Measurements from ENCODE around the gene SCAPER. TPM values are rescaled to one million over a fixed set of nuclear protein-coding genes. Genes with fewer than 3 reads are reported as not detected.

SCAPER gene
- total and polyA plus RNA-seq, 10 of the 15 experiments (the other 5 are each of a cell fraction or from before 2014, with no cell fraction given) = 1.0 to 7.7 (median 3.9) TPM

DNA sequence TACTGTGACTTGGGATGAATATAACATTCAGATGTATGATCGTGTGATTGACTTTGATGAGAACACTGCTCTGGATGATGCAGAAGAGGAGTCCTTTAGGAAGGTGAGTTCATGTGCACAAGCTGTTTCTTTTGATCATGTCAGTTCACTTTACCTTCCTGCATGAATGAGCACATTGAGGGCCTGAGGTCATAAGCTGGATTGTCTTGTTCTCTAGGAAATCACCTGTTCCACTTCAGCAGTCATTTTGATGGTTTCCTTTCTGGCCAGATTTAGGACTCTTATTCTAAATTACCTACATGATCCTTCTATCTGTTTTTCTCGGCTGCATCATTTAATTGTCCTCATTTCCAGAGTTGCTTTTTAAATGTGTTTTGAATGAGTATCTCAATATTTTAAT is 30.5 kb upstream of the SCAPER start (continued):
- TF ChIP-seq, protein P1, sequence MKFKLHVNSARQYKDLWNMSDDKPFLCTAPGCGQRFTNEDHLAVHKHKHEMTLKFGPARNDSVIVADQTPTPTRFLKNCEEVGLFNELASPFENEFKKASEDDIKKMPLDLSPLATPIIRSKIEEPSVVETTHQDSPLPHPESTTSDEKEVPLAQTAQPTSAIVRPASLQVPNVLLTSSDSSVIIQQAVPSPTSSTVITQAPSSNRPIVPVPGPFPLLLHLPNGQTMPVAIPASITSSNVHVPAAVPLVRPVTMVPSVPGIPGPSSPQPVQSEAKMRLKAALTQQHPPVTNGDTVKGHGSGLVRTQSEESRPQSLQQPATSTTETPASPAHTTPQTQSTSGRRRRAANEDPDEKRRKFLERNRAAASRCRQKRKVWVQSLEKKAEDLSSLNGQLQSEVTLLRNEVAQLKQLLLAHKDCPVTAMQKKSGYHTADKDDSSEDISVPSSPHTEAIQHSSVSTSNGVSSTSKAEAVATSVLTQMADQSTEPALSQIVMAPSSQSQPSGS (IDR thresholded peaks at IDR 0.05; ENCODE audit: low read length) = peak; percentile 63
- TF ChIP-seq POLR2A (IDR thresholded peaks at IDR 0.05; ENCODE audit: low read depth, low read length) = no peak
- TF ChIP-seq HDGF (IDR thresholded peaks at IDR 0.05) = no peak
- peak; percentile 73 for TF ChIP-seq NFIC (IDR thresholded peaks at IDR 0.05; ENCODE audit: low read depth, low read length)
- no peak for TF ChIP-seq BMI1 (IDR thresholded peaks at IDR 0.05; ENCODE audit: borderline replicate concordance)
- no peak for TF ChIP-seq ESRRA (IDR thresholded peaks at IDR 0.05; ENCODE audit: low read length)
- TF ChIP-seq NR2F1 (conservative IDR thresholded peaks at IDR 0.05) = peak; percentile 83
- no peak for TF ChIP-seq NR2C2 (IDR thresholded peaks at IDR 0.05; ENCODE audit: borderline replicate concordance, control insufficient read depth, insufficient read length, low read depth)
- peak; percentile 93 for TF ChIP-seq TCF7 (IDR thresholded peaks at IDR 0.05; ENCODE audit: borderline replicate concordance)
- no peak for TF ChIP-seq FOXK2 (IDR thresholded peaks at IDR 0.05)
- 0 out of 2 replicates have a peak, but pooled peaks have one; percentile 10 for TF ChIP-seq SREBF1 (IDR thresholded peaks at IDR 0.05; ENCODE audit: low read length)
- 0 out of 2 replicates have a peak, but pooled peaks have one; percentile 38 for TF ChIP-seq JUNB (IDR thresholded peaks at IDR 0.05)
- TF ChIP-seq CHD2 (IDR thresholded peaks at IDR 0.05; ENCODE audit: borderline replicate concordance, low read depth, low read length) = no peak
- peak; percentile 98 for TF ChIP-seq PAX5 (IDR thresholded peaks at IDR 0.05; ENCODE audit: borderline replicate concordance, low read depth, low read length)
- peak; percentile 44; the same call in 1 of the 2 replicates for TF ChIP-seq MTA2 (IDR thresholded peaks at IDR 0.05; ENCODE audit: low read depth)
- TF ChIP-seq RCOR1 (conservative IDR thresholded peaks at IDR 0.05; ENCODE audit: low read depth, low read length) = no peak
- TF ChIP-seq, protein P2, sequence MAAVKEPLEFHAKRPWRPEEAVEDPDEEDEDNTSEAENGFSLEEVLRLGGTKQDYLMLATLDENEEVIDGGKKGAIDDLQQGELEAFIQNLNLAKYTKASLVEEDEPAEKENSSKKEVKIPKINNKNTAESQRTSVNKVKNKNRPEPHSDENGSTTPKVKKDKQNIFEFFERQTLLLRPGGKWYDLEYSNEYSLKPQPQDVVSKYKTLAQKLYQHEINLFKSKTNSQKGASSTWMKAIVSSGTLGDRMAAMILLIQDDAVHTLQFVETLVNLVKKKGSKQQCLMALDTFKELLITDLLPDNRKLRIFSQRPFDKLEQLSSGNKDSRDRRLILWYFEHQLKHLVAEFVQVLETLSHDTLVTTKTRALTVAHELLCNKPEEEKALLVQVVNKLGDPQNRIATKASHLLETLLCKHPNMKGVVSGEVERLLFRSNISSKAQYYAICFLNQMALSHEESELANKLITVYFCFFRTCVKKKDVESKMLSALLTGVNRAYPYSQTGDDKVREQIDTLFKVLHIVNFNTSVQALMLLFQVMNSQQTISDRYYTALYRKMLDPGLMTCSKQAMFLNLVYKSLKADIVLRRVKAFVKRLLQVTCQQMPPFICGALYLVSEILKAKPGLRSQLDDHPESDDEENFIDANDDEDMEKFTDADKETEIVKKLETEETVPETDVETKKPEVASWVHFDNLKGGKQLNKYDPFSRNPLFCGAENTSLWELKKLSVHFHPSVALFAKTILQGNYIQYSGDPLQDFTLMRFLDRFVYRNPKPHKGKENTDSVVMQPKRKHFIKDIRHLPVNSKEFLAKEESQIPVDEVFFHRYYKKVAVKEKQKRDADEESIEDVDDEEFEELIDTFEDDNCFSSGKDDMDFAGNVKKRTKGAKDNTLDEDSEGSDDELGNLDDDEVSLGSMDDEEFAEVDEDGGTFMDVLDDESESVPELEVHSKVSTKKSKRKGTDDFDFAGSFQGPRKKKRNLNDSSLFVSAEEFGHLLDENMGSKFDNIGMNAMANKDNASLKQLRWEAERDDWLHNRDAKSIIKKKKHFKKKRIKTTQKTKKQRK (IDR thresholded peaks at IDR 0.05; ENCODE audit: low read depth, low read length) = no peak
- TF ChIP-seq POLR2AphosphoS2 (IDR thresholded peaks at IDR 0.05; ENCODE audit: low read depth, low read length) = no peak
- TF ChIP-seq RAD51 (IDR thresholded peaks at IDR 0.05) = peak; percentile 12; the same call in 1 of the 2 replicates
- no peak for TF ChIP-seq SMC3 (IDR thresholded peaks at IDR 0.05; ENCODE audit: borderline replicate concordance, low read length)
- no peak for TF ChIP-seq CBX5 (IDR thresholded peaks at IDR 0.05; ENCODE audit: low read depth)
- TF ChIP-seq, protein P3, sequence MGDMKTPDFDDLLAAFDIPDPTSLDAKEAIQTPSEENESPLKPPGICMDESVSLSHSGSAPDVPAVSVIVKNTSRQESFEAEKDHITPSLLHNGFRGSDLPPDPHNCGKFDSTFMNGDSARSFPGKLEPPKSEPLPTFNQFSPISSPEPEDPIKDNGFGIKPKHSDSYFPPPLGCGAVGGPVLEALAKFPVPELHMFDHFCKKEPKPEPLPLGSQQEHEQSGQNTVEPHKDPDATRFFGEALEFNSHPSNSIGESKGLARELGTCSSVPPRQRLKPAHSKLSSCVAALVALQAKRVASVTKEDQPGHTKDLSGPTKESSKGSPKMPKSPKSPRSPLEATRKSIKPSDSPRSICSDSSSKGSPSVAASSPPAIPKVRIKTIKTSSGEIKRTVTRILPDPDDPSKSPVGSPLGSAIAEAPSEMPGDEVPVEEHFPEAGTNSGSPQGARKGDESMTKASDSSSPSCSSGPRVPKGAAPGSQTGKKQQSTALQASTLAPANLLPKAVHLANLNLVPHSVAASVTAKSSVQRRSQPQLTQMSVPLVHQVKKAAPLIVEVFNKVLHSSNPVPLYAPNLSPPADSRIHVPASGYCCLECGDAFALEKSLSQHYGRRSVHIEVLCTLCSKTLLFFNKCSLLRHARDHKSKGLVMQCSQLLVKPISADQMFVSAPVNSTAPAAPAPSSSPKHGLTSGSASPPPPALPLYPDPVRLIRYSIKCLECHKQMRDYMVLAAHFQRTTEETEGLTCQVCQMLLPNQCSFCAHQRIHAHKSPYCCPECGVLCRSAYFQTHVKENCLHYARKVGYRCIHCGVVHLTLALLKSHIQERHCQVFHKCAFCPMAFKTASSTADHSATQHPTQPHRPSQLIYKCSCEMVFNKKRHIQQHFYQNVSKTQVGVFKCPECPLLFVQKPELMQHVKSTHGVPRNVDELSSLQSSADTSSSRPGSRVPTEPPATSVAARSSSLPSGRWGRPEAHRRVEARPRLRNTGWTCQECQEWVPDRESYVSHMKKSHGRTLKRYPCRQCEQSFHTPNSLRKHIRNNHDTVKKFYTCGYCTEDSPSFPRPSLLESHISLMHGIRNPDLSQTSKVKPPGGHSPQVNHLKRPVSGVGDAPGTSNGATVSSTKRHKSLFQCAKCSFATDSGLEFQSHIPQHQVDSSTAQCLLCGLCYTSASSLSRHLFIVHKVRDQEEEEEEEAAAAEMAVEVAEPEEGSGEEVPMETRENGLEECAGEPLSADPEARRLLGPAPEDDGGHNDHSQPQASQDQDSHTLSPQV (IDR thresholded peaks at IDR 0.05) = no peak

All from GM12878 (cell line).